Epidermal melanocyte (primary cell): ENCODE data around the gene ZNF599.
"Not testable (repeated sequence)": the region's sequence is repeated elsewhere in the genome, so short reads cannot be mapped to it uniquely, and the experiment has no call there.

Experiments used
- DNase-seq: peaks from one replicate; pipeline ENCODE4 v3.0.0; 2011; ENCODE audit warnings: low spot score; ENCODE audit not compliant: insufficient read length

Gene ZNF599

DNA sequence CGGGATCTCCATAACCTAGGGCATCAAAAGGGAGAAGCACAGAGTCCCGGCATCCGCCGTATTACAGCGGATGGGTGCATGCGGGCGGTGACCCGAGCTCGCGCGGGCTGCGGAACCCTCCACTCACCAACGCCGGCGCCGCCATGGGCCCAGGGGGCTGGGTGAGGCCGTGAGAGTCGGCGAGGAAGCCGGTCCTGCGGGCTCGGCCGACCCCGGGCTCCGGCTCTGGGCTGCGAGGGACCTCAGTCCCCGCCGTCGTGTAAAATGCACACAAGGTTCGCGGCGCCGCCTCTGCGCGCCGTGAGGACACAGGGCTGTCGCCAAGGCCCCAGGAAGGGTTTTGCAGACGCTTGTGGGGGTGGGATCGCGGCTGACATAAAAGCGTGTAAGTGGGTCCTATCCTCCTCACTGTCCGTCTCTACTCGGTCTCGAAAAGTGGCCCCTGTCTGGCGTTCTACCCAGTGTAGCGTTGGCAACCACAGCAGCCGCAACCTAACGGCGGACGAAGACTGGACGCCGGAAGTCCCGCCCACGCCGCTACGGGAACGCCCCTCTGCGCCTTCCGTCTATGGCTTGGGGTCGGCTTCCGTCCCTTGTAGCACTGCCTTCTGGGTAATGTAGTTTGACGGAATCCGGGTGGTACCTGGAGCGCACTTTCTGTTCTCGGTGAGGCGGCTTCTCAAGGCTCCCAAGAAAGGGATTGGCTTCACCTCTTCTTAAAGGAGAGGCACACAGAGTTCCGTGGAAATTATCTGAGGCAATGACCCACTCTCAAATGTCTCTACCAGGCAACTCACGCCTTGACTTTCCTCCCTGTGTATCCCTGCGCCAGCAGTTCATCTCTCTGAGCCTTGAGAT, at the start of gene ZNF599:
Gene ZNF599 (minus strand): TSS at position 519 of the 858 bp plus-strand sequence. CDS start 374 bp downstream, at position 145.
- peak; percentile 74 for DNase-seq

DNA sequence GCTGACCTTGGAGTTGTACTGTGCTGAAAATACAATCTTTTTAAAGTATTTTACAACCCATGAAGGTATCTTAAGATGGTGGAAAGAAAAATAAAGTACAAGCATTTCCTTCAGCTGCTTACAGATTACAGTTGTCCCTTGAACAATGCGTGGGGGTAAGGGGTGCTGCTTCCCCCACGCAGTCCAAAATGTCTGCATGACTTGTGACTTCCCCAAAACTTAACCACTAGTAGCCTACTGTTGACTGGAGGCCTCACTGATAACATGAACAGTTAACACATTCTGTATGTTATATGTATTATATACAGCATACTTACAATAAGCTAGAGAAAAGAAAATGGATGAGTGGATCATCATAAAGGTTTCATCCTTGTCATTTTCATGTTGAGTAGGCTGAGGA, 45.3 kb upstream of the ZNF599 start:
- no peak for DNase-seq

DNA sequence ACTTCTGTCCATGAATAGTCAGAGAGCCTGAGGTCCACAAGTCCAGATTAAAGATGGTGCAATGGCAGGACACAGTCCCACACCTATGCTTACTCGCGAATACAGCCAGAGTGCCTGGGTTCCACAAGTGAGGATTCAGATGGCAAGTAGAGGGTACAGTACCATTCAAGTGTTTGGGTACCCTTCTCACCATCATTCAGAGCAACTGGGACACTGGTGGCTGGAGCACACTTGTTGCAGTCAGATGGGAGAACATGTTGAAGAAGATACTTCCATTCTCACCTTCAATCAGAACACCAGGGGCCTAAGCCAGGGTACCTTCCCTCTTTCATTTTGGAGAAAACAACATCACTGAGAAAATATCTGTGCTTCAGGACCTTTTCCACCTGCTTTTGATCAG, 43.7 kb upstream of the ZNF599 start:
- no peak for DNase-seq

DNA sequence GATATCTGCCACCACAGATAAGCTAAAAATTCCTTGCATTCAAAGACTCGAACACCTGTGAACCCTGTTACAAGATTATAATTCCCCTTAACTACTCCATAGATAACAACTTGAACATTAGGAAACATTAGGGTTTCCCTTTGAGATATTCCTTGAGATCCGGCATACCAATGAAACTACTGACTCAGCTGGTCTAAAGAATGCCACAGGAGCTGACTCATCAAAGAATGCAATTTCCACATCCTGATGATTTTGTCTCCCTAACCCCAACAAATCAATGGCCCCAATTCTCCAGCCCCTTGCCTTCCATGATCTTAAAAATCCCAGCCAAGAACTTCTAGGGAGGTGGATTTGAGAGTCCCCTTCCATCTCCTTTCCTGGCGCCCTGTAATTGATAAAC, 35.6 kb upstream of the ZNF599 start:
- DNase-seq = no peak

DNA sequence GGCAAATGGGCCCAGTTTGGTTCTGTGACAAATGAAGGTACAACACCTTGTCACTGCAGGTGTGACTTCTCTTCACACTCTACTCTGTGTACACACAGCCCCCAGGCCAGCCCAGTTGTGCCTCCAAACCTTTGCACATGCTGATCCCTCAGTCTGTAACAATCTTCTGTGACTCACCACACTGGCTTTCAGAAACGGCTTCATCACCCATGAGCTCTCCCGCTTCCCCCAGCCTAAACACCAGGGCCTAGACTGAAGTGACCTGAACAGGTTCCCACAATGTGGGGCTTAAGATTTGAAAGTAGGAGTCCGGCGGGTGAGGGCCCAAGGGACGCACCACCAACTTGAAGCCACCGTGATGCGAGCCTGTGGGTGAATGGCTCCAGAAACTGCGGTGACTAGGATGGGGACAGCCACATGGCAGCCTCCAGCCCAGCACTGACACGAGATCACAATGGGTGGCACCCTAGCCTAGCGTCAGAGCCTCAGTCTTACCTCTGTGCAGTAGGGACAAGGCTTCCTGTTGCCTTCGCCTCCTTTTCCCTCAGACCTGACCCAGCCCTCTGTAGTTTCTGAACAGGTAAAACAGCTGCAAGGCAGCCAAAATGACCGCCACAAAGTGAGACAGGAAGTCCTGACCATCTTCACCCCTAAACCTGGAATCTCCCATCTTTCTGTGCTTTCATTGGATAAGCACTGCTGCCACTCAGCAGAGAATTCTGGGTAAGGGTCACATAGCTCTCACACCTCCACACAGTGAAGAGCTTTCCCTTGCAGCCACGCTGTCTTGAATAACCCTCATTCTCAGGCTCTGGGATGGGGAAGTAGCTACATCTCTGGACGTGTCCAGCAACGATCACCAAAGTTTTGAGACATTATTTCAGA, 34.2 kb upstream of the ZNF599 start:
- no peak for DNase-seq

DNA sequence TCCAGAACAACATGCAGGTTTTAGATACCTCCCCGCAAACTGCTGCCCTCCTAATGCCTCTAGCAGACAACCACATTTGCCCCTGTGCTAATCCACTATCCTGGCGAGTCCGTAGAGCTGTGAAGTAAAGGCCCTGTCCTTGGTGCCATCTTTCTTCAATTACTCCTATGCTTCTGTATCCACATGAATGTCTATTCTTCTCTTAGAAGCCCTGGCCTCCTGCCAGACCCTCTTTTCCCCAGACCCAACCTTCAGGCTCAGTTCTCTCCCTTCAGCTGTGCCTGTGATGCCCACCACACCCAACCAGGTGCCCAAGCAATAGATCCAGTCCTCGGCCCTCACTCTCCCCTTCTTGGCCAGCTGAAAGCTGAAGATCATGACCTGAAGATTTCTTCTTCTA, 31.1 kb upstream of the ZNF599 start:
- no peak for DNase-seq

DNA sequence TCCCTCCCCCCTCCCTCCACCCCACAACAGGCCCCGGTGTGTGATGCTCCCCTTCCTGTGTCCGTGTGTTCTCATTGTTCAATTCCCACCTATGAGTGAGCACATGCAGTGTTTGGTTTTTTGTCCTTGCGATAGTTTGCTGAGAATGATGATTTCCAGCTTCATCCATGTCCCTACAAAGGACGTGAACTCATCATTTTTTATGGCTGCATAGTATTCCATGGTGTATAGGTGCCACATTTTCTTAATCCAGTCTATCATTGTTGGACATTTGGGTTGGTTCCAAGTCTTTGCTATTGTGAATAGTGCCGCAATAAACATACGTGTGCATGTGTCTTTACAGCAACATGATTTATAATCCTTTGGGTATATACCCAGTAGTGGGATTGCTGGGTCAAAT, 23.9 kb upstream of the ZNF599 start:
- not testable (repeated sequence) for DNase-seq

DNA sequence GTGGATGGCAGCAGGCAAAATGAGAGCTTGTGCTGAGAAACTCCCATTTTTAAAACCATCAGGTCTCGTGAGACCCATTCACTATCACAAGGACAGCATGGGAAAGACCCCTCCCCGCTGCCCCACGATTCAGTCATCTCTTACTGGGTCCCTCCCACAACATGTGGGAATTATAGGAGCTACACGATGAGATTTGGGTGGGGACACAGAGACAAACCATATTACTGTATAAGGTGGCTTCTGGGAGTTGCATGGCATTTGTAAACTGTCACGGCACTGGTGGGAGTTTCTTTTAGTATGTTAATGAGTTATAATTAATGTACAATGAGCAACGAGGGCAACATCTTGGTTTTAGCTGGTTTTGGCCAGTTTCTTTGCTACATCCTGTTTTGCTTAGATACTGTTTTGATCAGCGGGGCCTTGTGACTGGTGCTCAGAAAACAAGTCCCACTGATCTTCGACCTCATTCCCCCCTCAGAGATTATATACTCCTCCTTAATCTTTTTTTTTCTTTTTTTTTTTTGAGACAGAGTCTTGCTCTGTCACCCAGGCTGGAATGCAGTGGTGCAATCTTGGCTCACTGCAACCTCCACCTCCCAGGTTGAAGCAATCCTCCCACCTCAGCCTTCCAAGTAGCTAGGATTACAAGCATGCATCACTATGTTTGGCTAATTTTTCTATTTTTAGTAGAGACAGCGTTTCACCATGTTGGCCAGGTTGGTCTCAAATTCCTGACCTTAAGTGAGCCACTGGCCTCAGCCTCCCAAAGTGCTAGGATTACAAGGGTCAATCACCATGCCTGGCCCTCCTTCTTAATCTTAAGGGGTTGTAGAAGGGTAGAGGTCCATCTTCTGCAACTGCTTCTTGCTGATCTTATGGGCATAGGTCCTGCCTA, 21.3 kb upstream of the ZNF599 start:
- no peak for DNase-seq

DNA sequence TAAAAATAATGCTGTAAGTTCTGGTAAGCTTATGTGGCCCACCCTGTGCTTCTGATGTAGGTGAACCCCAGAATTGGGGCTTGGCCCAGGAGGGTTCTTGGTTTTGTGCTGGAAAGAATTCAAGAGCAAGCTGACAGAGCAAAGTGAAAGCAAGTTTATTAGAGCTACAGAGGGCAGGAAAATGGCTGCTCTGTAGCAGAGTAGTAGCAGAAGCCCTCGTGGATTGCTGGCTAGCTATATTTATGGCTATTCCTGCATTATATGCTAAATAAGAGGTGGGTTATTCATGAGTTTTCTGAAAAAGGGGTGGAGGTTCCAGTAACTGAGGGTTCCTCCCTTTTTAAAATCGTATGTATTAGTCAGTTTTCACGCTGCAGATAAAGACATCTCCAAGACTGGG, 20.6 kb upstream of the ZNF599 start:
- DNase-seq = no peak

DNA sequence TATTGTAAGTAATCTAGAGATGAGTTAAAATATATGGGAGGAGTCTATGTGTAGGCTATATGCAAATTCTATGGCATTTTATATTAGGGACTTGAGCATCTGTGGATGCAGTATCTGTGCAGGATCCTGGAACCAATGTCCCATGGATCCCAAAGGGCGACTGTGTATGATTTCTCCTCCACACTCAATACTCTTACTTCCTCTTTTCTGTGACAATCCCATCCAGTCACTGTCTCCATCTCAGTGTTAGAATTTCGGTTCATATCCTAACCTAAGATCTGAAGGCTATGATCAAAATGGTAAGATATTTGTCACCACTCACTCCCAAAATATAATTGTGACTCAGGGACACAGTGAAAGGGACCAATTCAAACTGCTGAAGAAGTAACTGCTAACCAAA, 15.1 kb upstream of the ZNF599 start:
- DNase-seq = no peak

DNA sequence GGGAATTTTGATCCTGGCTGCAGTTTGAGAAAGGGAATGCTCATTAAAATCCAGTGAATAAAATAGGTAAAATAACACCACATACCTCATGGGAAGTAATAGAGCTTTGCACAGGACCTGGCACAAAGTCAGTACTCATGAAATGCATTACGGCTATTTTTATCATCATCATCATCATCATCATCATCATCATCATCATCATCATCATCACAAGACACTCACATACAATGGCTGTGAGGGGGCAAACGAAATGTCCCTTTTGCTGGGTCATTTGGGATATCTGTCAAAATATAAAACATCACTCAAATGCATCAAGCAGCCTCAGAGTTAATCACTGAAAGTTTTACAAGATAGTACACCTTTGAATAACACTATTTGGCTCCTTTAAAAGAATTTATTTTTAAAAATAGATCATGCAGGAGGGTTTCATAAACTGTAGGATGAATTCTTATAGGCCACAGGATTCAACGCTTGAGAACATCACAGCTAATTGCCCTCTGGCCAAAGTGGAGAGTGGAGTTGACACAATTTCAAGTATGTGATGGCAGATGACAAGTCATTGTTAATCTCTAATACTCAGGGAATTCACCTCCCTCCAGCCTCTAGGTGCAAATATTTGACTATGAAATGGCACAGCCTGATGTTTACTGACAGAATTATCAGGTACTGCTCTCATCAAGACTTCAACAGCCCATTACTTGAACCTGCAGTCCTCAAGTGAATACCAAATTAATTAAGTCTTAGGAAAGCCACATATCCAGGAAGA, 14.2 kb upstream of the ZNF599 start:
- no peak for DNase-seq

DNA sequence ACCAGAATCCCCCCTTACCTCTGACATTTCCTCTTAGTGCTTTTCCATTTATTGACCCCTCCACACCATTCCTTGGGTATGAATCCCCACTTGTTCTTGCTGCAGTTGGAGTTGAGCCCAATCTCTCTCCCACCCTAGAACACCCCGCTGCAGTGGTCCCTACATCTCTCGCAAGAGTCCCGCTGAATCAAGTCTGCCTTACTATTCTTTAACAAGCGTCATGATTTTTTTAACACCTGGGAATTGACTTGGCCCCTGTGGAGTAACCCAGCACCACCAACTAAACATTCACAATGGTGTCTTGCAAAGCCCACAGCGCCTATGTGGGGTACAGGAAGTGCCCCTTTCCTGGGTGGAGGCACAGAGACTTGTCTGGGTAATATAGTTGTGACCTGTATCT, 13.2 kb upstream of the ZNF599 start:
- DNase-seq = no peak

DNA sequence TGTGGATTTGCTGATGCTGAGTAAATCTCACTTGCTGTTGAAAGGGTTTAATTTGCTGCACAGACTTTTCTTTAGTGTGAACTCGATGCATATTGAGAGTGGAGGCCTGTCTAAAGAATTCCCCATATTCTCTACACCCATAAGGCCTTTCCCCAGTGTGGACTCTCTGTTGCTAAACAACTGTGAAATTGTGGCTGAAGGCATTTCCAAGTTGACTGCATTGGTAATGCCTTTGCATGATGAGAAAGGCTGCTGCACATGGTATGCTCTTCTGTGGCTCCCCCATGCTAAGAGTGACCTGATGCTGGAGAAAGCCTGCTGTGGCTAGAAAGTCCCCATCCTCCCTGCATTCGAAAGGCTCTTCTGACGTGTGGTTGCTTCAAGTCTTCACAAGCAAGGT, 6.6 kb upstream of the ZNF599 start:
- DNase-seq = no peak

DNA sequence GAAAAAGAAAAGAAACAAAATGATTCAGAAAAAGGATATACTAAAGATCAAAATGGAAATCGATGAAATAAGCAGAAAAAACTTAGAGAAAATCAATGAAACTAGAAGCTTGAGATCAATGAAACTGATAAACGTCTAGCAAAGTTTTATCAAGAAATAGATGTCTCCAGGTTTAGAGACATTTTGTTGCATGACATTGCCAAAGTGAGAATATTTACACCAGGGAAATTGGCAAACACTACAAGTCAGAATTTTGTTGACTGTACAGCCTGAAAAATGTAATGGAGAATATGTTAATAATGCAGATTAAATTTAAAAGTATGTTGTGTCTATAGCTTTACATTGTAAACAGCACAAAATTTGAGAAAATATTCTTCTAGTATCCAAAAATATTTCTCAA, 5.3 kb upstream of the ZNF599 start:
- no peak for DNase-seq

DNA sequence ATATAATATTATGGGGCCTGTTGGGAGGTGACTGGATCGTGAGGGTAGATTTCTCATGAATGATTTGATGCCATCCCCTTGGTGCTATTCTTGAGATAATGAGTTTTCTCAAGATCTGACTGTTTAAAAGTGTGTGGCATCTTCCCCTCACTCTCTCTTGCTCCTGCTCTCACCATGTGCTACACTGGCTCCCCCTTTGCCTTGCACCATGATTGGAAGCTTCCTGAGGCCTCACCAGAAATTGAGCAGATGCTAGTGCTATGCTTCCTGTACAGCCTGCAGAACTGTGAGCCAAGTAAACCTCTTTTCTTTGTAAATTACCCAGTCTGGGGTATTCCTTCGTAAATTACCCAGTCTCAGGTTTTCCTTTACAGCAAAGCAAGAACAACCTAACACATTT, 1.8 kb upstream of the ZNF599 start:
- DNase-seq = no peak

DNA sequence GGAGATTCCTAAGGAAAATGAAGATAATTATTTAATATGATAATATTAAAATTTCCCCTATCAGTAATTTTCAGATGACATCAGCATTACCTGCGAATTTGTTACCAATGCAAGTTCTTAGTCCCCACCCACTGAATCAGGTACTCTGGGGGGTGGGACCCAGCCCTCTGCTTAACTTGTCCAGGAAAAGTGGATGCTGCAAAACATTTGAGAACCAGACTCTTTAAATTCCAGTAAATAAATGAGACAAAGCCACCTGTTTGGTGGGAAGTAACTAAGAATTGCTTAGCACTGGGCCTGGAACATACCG, 495 bp upstream of the ZNF599 start:
- no peak for DNase-seq

DNA sequence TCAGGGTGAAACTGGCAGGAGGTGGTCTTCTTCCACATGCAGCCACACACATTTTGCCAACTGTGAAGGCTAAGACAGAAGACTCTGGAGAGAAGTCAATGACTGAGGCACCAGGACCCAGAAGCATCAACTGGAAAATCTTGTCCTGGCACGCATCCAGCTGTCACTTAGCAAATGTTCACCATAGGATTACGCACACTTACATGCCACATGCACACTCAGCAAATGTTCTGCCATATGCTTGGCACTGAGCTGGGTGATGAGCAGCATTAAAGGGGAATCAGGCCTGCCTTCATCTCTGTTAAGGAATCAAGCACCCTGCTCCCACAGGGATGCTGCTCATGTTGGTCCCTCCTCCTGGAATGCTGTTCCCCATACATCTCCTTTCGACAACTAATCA, 5.1 kb downstream of the ZNF599 start:
- DNase-seq = no peak

DNA sequence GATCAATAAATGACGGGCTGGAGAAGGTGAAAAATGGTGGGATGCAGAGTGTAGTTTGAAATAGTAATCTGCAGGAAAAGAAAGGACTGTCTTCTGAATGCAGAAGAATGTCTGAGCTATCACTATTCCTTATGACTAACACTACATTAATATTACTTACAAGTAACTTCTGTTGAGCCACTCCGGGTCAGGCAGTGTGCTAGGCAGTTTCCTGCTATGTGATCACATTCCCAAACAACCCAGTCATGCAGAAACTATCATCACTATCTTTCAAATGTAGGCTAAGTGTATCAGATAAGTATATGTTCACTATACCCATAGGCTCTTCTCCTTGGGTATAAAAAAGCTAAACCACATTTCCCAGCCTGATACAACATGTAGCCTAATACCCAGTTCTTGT, 6.6 kb downstream of the ZNF599 start:
- DNase-seq = no peak

DNA sequence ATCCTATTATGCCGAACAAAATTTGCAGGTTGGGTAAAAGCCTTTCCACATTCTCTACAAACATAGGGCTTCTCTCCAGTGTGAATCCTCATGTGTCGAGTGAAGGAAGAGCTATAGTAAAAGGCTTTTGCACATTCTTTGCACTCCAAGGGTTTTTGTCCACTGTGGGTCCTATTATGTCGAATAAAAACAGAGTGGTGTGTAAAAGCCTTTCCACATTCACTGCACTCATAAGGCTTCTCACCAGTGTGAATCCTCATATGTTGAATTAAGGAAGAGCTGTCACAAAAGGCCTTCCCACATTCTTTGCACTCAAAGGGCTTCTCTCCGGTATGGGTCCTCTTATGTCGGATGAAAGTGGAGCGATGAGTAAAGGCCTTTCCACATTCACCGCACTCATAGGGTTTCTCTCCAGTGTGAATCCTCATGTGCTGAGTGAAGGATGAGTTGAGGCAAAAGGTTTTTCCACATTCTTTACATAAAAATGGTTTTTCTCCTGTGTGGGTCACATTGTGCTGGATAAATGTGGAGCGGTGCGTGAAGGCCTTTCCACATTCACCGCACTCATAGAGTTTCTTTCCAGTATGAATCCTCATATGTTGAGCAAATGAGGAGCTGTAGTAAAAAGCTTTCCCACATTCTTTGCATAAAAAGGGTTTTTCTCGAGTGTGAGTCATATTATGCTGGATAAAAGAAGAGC, 13.6 kb downstream of the ZNF599 start:
- DNase-seq = no peak

DNA sequence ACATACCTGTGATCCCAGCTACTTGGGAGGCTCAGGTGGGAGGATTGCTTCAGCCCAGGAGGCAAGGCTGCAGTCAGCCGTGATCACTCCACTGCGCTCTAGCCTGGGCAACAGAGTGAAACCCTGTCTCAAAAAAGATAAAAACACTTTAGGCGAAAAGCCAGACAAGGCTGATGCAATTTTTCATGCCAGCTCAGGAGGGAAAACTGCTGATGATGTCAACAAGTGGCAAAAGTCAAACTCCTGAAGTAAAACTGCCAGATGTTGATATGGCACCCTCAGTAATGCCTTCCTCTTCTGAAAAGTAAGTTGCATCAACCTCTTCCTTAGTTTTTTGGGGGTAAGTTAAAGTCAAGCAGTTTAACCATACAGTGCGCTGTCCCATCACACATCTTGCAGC, 15.6 kb downstream of the ZNF599 start:
- no peak for DNase-seq
